NCI-H2107 treated with DMSO at 0.1 percent for 48 hours (cell line): ENCODE measurements around the gene ARHGEF38.
A peak's percentile ranks its signal among the peaks of the same experiment; 100 is the strongest.

Experiments used
- DNase-seq: peaks from one replicate; lab custom pipeline; 2025; ENCODE audit not compliant: unreplicated experiment; lab: John Stamatoyannopoulos, UW

The ARHGEF38 gene

GRCh38 chr4:105551965-105552746, at the start of gene ARHGEF38:
TSS of gene ARHGEF38 (plus strand) at chr4:105552620. CDS start at chr4:105552766, 146 bp downstream.
- peak; percentile 86 for DNase-seq

GRCh38 chr4:105503484-105503883, 48.9 kb upstream of the ARHGEF38 start:
- DNase-seq = no peak

- no peak for DNase-seq
These were observed 47.7 kb upstream of the ARHGEF38 start for GRCh38 chr4:105504744-105505143.

GRCh38 chr4:105509291-105509690, 43.1 kb upstream of the ARHGEF38 start:
- no peak for DNase-seq

GRCh38 chr4:105509714-105510113, 42.7 kb upstream of the ARHGEF38 start:
- no peak for DNase-seq

GRCh38 chr4:105510245-105510644, 42.2 kb upstream of the ARHGEF38 start:
- no peak for DNase-seq

- DNase-seq = peak; percentile 25
These were observed 31.3 kb upstream of the ARHGEF38 start for GRCh38 chr4:105520819-105521790.

GRCh38 chr4:105526656-105527055, 25.8 kb upstream of the ARHGEF38 start:
- DNase-seq = no peak

GRCh38 chr4:105527081-105527480, 25.3 kb upstream of the ARHGEF38 start:
- no peak for DNase-seq

GRCh38 chr4:105536601-105537000, 15.8 kb upstream of the ARHGEF38 start:
- DNase-seq = no peak

- DNase-seq = no peak
These were observed 11.0 kb upstream of the ARHGEF38 start for GRCh38 chr4:105541420-105541819.

- no peak for DNase-seq
These were observed 10.4 kb upstream of the ARHGEF38 start for GRCh38 chr4:105542039-105542438.

- DNase-seq = no peak
These were observed 9.1 kb upstream of the ARHGEF38 start for GRCh38 chr4:105543346-105543745.

- no peak for DNase-seq
These were observed 8.5 kb upstream of the ARHGEF38 start for GRCh38 chr4:105543881-105544280.

GRCh38 chr4:105544520-105545286, 7.7 kb upstream of the ARHGEF38 start:
- DNase-seq = peak; percentile 10

- no peak for DNase-seq
These were observed 6.3 kb upstream of the ARHGEF38 start for GRCh38 chr4:105546086-105546485.

GRCh38 chr4:105547769-105548168, 4.7 kb upstream of the ARHGEF38 start:
- DNase-seq = no peak

GRCh38 chr4:105548483-105548882, 3.9 kb upstream of the ARHGEF38 start:
- DNase-seq = no peak

- DNase-seq = no peak
These were observed 1.8 kb upstream of the ARHGEF38 start for GRCh38 chr4:105550641-105551040.

- no peak for DNase-seq
These were observed 3.0 kb downstream of the ARHGEF38 start for GRCh38 chr4:105555409-105555808.

GRCh38 chr4:105556206-105556605, 3.8 kb downstream of the ARHGEF38 start:
- no peak for DNase-seq
